ENCODE measurements around the gene NFKBIB.

NFKBIB gene

DNA sequence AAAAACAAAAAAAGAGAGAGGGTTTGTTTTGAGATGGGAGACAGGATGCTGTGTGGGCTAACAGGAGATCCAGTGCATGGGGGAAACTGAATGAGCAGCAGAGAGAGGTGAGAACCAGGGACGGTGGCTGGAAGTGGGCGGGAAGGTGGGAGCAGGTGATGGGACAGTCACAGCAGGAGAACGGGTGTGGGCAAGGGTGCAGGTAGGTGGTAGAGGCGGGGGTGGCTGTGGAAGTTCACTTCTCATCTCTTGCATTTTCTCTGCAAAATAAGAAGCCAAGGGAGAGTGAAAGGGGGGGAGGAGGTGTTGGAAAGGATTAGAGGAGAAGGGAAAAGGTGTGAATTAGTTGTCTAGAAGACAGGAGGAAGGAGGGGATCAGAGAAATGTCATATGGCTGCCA is 53.9 kb downstream of the NFKBIB start:
- Histone ChIP-seq H3K9me3 (ENCODE audit: insufficient read depth, low read length, severe bottlenecking) (no peaks in the 10 kb centered on the region), H3K4me1 (ENCODE audit: insufficient read depth, low read length) (no peaks in the 10 kb centered on the region), H4K20me1 (ENCODE audit: insufficient read depth, low read length) (no peaks in the 10 kb centered on the region), H3K36me3 (ENCODE audit: insufficient read depth, low read length) (no peaks in the 10 kb centered on the region), H3K27me3 (ENCODE audit: insufficient read depth, low read length, poor library complexity) (no peaks in the 10 kb centered on the region), H3K9ac (ENCODE audit: low read depth, low read length) (no peak overlapping the region), H3K4me2 (ENCODE audit: insufficient read depth, low read length) (no peak overlapping the region), H3K27ac (ENCODE audit: low read length) (no peak overlapping the region), H3K79me2 (ENCODE audit: insufficient read depth, low read length) (no peaks in the 10 kb centered on the region), H3K4me3 (ENCODE audit: low read depth in 1 of 2, low read length in 2 of 2) (no peak overlapping the region), H2AFZ (ENCODE audit: low read depth, low read length) (no peak overlapping the region)
- DNase-seq (no peak), ATAC-seq (ENCODE audit: insufficient read depth, low read depth) (no peak)
- TF ChIP-seq, protein P1, sequence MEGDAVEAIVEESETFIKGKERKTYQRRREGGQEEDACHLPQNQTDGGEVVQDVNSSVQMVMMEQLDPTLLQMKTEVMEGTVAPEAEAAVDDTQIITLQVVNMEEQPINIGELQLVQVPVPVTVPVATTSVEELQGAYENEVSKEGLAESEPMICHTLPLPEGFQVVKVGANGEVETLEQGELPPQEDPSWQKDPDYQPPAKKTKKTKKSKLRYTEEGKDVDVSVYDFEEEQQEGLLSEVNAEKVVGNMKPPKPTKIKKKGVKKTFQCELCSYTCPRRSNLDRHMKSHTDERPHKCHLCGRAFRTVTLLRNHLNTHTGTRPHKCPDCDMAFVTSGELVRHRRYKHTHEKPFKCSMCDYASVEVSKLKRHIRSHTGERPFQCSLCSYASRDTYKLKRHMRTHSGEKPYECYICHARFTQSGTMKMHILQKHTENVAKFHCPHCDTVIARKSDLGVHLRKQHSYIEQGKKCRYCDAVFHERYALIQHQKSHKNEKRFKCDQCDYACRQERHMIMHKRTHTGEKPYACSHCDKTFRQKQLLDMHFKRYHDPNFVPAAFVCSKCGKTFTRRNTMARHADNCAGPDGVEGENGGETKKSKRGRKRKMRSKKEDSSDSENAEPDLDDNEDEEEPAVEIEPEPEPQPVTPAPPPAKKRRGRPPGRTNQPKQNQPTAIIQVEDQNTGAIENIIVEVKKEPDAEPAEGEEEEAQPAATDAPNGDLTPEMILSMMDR (IDR thresholded peaks at IDR 0.05; ENCODE audit: borderline replicate concordance, extremely low read depth, low read length, poor library complexity, severe bottlenecking) = no peak
- TF ChIP-seq EZH2 (IDR thresholded peaks at IDR 0.05; ENCODE audit: borderline replicate concordance, low read depth, low read length, severe bottlenecking) = no peak

DNA sequence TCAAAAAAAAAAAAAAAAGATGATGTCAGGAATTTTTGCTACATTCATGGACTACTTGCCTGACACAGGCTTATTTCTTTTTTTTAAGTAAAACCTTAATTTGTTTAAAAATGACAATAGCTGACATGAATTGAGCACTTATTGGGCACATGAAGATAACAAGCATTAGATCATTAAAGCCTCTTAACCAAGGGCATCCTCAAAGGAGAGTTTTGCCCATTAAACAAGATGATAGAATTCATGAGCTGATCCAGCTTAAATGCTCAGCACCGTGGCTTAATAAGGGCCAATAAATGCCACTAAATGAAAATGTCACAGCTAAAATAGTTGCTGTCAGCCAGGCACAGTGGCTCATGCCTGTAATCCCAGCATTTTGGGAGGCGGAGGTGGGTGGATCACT is 56.5 kb downstream of the NFKBIB start:
- Histone ChIP-seq H2AFZ (ENCODE audit: low read depth, low read length) (no peak overlapping the region), H3K4me2 (ENCODE audit: insufficient read depth, low read length) (no peak overlapping the region), H3K9me3 (ENCODE audit: insufficient read depth, low read length, severe bottlenecking) (no peaks in the 10 kb centered on the region), H3K9ac (ENCODE audit: low read depth, low read length) (no peak overlapping the region), H4K20me1 (ENCODE audit: insufficient read depth, low read length) (no peaks in the 10 kb centered on the region), H3K27ac (ENCODE audit: low read length) (no peak overlapping the region), H3K36me3 (ENCODE audit: insufficient read depth, low read length) (no peaks in the 10 kb centered on the region), H3K4me3 (ENCODE audit: low read depth in 1 of 2, low read length in 2 of 2) (no peak overlapping the region), H3K4me1 (ENCODE audit: insufficient read depth, low read length) (no peaks in the 10 kb centered on the region), H3K79me2 (ENCODE audit: insufficient read depth, low read length) (no peaks in the 10 kb centered on the region), H3K27me3 (ENCODE audit: insufficient read depth, low read length, poor library complexity) (no peaks in the 10 kb centered on the region)
- DNase-seq (no peak), ATAC-seq (ENCODE audit: insufficient read depth, low read depth) (no peak)
- no peak for TF ChIP-seq EZH2 (IDR thresholded peaks at IDR 0.05; ENCODE audit: borderline replicate concordance, low read depth, low read length, severe bottlenecking)
- TF ChIP-seq, protein P1 (IDR thresholded peaks at IDR 0.05; ENCODE audit: borderline replicate concordance, extremely low read depth, low read length, poor library complexity, severe bottlenecking) = no peak

DNA sequence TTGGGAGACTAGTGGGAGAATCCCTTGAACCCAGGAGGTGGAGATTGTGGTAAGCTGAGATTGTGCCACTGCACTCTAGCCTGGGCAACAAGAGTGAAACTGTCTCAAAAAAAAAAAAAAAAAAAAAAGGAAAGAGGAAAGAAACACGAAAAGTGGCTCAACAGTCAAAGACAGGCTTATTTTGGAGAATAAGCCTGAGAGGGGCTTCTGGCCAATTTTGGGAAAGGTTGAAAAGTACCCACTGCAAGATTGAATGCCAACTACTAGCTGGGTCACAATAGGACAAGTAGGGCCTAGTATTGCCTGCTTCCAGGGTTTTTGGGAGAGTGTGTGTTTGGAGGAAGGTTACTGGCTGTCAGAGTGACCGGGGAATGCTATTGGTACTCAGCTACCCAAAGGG is 58.5 kb downstream of the NFKBIB start:
- Histone ChIP-seq H3K79me2 (ENCODE audit: insufficient read depth, low read length) (no peaks in the 10 kb centered on the region), H3K9me3 (ENCODE audit: insufficient read depth, low read length, severe bottlenecking) (no peaks in the 10 kb centered on the region), H3K27ac (ENCODE audit: low read length) (no peak overlapping the region), H3K9ac (ENCODE audit: low read depth, low read length) (no peak overlapping the region), H3K36me3 (ENCODE audit: insufficient read depth, low read length) (no peaks in the 10 kb centered on the region), H3K4me3 (ENCODE audit: low read depth in 1 of 2, low read length in 2 of 2) (no peak overlapping the region), H3K4me2 (ENCODE audit: insufficient read depth, low read length) (no peak overlapping the region), H4K20me1 (ENCODE audit: insufficient read depth, low read length) (no peaks in the 10 kb centered on the region), H3K4me1 (ENCODE audit: insufficient read depth, low read length) (peaks cover 3% of the 10 kb centered on the region), H3K27me3 (ENCODE audit: insufficient read depth, low read length, poor library complexity) (no peaks in the 10 kb centered on the region), H2AFZ (ENCODE audit: low read depth, low read length) (no peak overlapping the region)
- ATAC-seq (ENCODE audit: insufficient read depth, low read depth) (no peak), DNase-seq (no peak)
- no peak for TF ChIP-seq EZH2 (IDR thresholded peaks at IDR 0.05; ENCODE audit: borderline replicate concordance, low read depth, low read length, severe bottlenecking)
- TF ChIP-seq, protein P1 (IDR thresholded peaks at IDR 0.05; ENCODE audit: borderline replicate concordance, extremely low read depth, low read length, poor library complexity, severe bottlenecking) = no peak
